Adrenal gland (tissue), 12 donors: ENCODE measurements around the gene CFAP99. TPM values are rescaled to one million over a fixed set of nuclear protein-coding genes. Genes with fewer than 3 reads are reported as not detected.
A peak's percentile ranks its signal among the peaks of the same experiment; 100 is the strongest.
"Not testable (repeated sequence)": the region's sequence is repeated elsewhere in the genome, so short reads cannot be mapped to it uniquely, and the experiment has no call there.

Experiments used
- DNase-seq, 7 donors: peaks; one replicate each; pipeline ENCODE4 v3.0.0-alpha.2; 2019 to 2020
- H3K27ac ChIP-seq, 5 donors: fragments of 200-600 bp; sonication (generic) in 4 of 5; 1 replicate in 3 of 5; 2 replicates in 2 of 5; pipeline versions ENCODE4 v1.5.1 to v1.8.0; 2016 to 2020; ENCODE audit warnings: mild to moderate bottlenecking in 1 of 5
- H3K27me3 ChIP-seq: fragments of 200-600 bp; 2 replicates; pipeline ENCODE4 v1.8.0; 2021
- H3K36me3 ChIP-seq, 2 donors: fragments of 200-600 bp; replicated peaks in 1 of 2; 1 replicate in 1 of 2; 2 replicates in 1 of 2; pipeline versions ENCODE4 v1.5.1 to v1.8.0; 2018 to 2022
- H3K4me1 ChIP-seq, 2 donors: fragments of 200-600 bp; replicated peaks in 1 of 2; 1 replicate in 1 of 2; 2 replicates in 1 of 2; pipeline versions ENCODE4 v1.5.1 to v1.8.0; 2018 to 2021
- H3K4me3 ChIP-seq, 4 donors: fragments of 200-600 bp; sonication (generic) in 3 of 4; one replicate each; pipeline ENCODE4 v1.5.1; 2016 to 2018
- H3K9me3 ChIP-seq, 3 donors: fragments of 200-600 bp; sonication (generic) in 1 of 3; replicated peaks in 1 of 3; 1 replicate in 2 of 3; 2 replicates in 1 of 3; pipeline versions ENCODE4 v1.5.1 to v1.8.0; 2016 to 2021
- POLR2A ChIP-seq, 2 donors: fragments of 450-650 bp; IDR thresholded peaks; one replicate each; pipeline ENCODE4 v1.6.1; 2017; ENCODE audit warnings: antibody characterized with exemption in 2 of 2, mild to moderate bottlenecking in 2 of 2, moderate library complexity in 1 of 2
- WGBS, 4 donors: extraction: QIAGEN DNeasy Blood & Tissue Kit in 2 of 4; methylation state at CpG; one replicate each; pipeline versions ENCODE4 v1.1.5 to v1.1.7; 2013 to 2017; 5-methylcytosine and 5-hydroxymethylcytosine counted together
- intact Hi-C, 2 donors: fragments of 100-400 bp; cut with DNase I; formaldehyde crosslinking; loops; one replicate each; pipeline versions ENCODE4 v1.14.1 to v1.15.0; 2022 to 2023
- polyA plus RNA-seq, 3 donors: library from polyadenylated mRNA; stranded (reverse); fragments of 200-250 nt in 2 of 3; fragments of 350-450 nt in 1 of 3; fragmentation: Illumina TruSeq in 1 of 3; extraction: RNeasy Lipid Tissue Mini Kit (QIAGEN cat#74804) in 1 of 3; gene quantifications; one replicate each; pipeline ENCODE4 v1.2.3, GENCODE V29; 2013 to 2014
- total RNA-seq, 9 donors: library from RNA; depleted of rRNA in 4 of 9; stranded (reverse); fragments of >200 nt in 4 of 9; fragments of 120-200 nt in 1 of 9; fragmentation: NEBNext Ultra II Directional in 1 of 9; extraction: Animal tissue kit (Norgen Biotek cat#: 25700) in 1 of 9; gene quantifications; one replicate each; pipeline versions ENCODE4 v1.1.0 to v1.2.4, GENCODE V29; 2013 to 2023
- TF ChIP-seq, protein P1 (sequence below), 6 experiments: fragments of 450-650 bp in 4 of 6; fragments of 200-600 bp in 2 of 6; sonication (generic) in 1 of 6; IDR thresholded peaks; 1 replicate in 5 of 6; 2 replicates in 1 of 6; pipeline versions ENCODE4 v1.5.1 to v1.8.0; 2016 to 2021; ENCODE audit warnings: antibody characterized with exemption in 6 of 6, mild to moderate bottlenecking in 2 of 6, moderate library complexity in 1 of 6
- donor health status: healthy with polysubstance abuse.
- donor health status: Bipolar disorder and iron deficiency.
- donor health status: DM: yes; HTN: yes; CAD: no.
- donor health status: DM: no; HTN: no; CAD: no.
- donor health status: DM: no; HTN: no; CAD: no.
- donor health status: DM: yes; HTN: yes; CAD: no.

Gene CFAP99
- total and polyA plus RNA-seq, 12 donors, result 0.18 to 5.0 (median 3.2) TPM

DNA sequence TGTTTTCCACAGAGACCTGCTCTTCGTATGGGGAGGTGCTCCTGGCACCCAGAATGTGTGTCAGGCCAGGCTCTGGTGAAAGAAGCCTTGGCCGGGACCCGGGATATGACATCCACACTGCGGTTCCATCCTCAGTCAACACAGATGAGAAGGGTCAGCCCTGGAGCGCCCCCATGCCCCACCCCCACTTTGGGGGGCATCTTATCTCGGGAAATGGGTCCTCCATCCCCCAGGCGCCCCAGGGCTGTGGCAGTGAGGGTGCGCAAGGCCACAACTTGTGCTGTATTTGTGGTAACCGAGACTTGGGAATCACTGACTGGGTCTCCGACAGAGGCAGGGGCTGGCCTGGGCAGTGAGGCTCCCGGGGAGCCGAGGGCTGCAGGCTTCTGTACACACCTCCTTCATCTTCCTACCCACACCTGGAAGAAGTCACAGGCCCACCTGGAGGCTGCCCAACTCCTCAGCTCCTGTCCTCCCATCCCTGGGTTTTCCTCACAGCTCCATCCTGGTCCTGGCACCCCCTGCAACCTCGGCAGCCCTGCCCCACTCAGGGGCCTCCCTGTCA is 8.0 kb downstream of the CFAP99 start:
- TF ChIP-seq POLR2A (IDR thresholded peaks at IDR 0.05), result no peak
- TF ChIP-seq, protein P1, sequence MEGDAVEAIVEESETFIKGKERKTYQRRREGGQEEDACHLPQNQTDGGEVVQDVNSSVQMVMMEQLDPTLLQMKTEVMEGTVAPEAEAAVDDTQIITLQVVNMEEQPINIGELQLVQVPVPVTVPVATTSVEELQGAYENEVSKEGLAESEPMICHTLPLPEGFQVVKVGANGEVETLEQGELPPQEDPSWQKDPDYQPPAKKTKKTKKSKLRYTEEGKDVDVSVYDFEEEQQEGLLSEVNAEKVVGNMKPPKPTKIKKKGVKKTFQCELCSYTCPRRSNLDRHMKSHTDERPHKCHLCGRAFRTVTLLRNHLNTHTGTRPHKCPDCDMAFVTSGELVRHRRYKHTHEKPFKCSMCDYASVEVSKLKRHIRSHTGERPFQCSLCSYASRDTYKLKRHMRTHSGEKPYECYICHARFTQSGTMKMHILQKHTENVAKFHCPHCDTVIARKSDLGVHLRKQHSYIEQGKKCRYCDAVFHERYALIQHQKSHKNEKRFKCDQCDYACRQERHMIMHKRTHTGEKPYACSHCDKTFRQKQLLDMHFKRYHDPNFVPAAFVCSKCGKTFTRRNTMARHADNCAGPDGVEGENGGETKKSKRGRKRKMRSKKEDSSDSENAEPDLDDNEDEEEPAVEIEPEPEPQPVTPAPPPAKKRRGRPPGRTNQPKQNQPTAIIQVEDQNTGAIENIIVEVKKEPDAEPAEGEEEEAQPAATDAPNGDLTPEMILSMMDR (IDR thresholded peaks at IDR 0.05), result no peak
- no peaks in the 10 kb centered on the region for H3K36me3 ChIP-seq
- WGBS, 4 donors, result 69 to 93% (median 88%) methylated on average over 3 to 13 of the region's 13 CpGs
- H3K27me3 ChIP-seq, result no peaks in the 10 kb centered on the region
- DNase-seq, result no peak
- no peak overlapping the region for H3K27ac ChIP-seq
- H3K4me3 ChIP-seq, result no peak overlapping the region
- no peaks in the 10 kb centered on the region for H3K4me1 ChIP-seq
- no peaks in the 10 kb centered on the region for H3K9me3 ChIP-seq
- intact Hi-C loops, result no loop called here

DNA sequence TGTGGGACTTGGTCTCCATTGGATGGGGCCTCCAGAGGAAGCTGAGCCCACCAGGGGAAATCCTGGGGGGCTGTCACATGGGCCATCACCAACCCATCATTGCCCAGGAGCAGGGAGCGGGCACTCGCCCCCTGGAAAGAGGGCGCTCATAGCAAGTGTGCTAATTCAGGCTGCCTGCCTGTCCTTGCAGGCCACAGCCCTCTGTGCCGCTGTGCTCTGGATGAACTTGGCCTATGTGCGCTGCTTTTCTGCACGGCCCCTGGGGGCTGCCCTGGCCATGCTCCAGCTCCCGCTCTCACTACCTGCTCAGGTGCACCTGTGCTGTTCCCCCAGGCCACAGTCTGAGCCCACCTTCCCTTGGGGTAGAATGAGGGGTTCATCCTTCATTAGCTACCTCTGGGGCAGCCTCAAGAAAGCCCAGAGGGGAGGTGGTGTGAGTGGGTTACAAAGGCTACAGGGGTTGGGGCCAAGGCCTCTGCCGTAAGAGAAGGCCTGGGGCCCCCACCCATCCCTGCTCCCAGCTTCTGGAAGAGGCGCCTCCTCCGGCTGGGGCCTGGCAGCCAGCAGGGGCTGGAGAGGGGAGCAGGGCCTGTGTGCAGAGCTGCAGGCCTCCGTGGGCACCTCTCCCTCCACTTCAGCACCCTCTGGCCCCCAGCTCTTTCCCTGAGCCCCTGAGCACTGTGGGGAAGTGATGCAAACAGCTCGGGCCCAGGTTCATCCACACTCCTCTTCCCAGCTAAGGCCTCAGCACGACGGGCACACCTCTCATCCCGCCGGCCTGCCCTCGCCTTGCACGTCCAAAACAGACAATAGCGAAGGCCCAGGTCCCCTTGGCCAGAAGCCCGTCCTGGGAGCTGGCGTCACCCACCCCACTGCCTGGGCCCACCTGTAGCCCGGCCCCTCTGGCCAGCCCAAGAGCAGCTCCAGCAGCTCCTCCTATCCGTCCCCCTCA is 8.9 kb downstream of the CFAP99 start:
- H3K27ac ChIP-seq, result no peak overlapping the region
- WGBS, 4 donors, result 90 to 92% (median 90%) methylated on average over 16 to 23 of the region's 23 CpGs
- TF ChIP-seq, protein P1 (IDR thresholded peaks at IDR 0.05), result no peak
- TF ChIP-seq POLR2A (IDR thresholded peaks at IDR 0.05), result no peak
- H3K4me1 ChIP-seq, result no peaks in the 10 kb centered on the region
- H3K36me3 ChIP-seq, result no peaks in the 10 kb centered on the region
- no peak for DNase-seq
- no peak overlapping the region for H3K4me3 ChIP-seq
- intact Hi-C loops, result no loop called here
- no peaks in the 10 kb centered on the region for H3K27me3 ChIP-seq
- no peaks in the 10 kb centered on the region for H3K9me3 ChIP-seq

DNA sequence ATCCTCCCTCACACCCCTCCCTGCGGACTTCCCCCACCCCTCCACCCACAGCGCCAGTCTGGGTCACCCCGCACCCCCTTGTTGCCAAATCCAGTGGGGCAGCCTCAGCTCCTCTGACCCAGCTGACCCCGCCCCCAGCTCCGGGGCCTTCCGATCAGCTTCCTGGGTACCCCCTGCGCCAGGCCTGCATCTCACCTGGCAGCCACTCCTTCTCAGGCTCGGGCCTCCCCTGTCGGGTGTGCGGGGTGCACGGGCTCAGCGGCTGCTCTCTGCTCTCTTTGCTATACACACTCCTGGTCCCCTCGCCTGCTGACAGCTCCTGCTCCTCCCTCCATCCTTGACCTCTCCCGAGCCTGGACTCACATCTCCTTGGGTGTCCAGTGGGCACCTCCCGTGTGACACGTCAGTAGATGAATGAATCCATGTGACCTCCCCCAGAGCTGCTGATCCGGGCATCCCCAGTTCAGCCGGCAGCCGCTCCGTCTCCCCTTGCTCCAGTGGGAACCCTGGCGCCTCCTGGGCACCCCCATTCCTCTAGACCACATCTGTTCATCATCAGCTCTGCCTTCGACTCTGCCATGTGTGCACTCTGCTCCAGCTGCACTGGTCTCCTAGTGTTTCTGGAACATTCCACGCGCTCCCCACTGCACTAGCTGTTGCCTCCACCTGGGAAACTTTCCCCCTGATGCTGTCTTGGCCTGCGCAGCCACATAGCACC is 9.9 kb downstream of the CFAP99 start:
- no peaks in the 10 kb centered on the region for H3K36me3 ChIP-seq
- no peak overlapping the region for H3K4me3 ChIP-seq
- WGBS, 4 donors, result 77 to 82% (median 80%) methylated on average over 18 to 25 of the region's 25 CpGs
- H3K9me3 ChIP-seq, result no peaks in the 10 kb centered on the region
- no peak overlapping the region for H3K27ac ChIP-seq
- H3K4me1 ChIP-seq, result no peaks in the 10 kb centered on the region
- TF ChIP-seq POLR2A (IDR thresholded peaks at IDR 0.05), result no peak
- TF ChIP-seq, protein P1 (IDR thresholded peaks at IDR 0.05), result no peak
- H3K27me3 ChIP-seq, result no peaks in the 10 kb centered on the region
- DNase-seq, result no peak
- intact Hi-C loops, result no loop called here

DNA sequence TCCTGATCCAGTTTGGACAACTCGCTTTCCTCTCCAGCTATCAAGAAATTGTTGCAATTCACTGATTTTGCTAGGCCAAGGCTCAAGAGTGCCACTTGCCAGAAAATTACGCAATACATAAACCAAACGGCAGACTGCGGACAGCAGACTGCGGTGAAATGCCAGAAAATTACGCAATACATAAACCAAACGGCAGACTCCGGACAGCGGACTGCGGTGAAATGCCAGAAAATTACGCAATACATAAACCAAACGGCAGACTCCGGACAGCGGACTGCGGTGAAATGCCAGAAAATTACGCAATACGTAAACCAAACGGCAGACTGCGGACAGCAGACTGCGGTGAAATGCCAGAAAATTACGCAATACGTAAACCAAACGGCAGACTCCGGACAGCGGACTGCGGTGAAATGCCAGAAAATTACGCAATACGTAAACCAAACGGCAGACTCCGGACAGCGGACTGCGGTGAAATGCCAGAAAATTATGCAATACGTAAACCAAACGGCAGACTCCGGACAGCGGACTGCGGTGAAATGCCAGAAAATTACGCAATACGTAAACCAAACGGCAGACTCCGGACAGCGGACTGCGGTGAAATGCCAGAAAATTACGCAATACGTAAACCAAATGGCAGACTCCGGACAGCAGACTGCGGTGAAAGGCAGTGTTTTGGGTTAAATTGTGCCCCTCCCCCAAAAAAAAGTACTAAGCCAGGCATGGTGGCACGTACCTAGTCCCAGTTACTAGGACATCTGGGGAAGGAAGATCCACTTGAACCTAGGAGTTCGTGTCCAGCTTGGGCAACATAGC is 11.4 kb downstream of the CFAP99 start:
- not testable (repeated sequence) for H3K9me3 ChIP-seq

More for the DNA sequence above, 11.4 kb downstream of the CFAP99 start:
- H3K4me1 ChIP-seq, H3K27me3 ChIP-seq, H3K36me3 ChIP-seq, intact Hi-C loops, H3K4me3 ChIP-seq: not testable (repeated sequence)
- 61 to 73% (median 63%) methylated on average over 27 to 32 of the region's 49 CpGs for WGBS, 4 donors
- peak overlapping the region in 2 of 5 donors; percentile 33 to 56 for H3K27ac ChIP-seq
- peak in 5 of 7 donors; percentile 37 to 62 (median 42) for DNase-seq
